HG03095 (cell line): Measurements from ENCODE around the gene CD99L2.

Experiments
- ATAC-seq: cut with Tn5 transposase; IDR thresholded peaks from one replicate; pipeline ENCODE4 v1.9.1; 2021; ENCODE audit warnings: moderate library complexity; ENCODE audit not compliant: unreplicated experiment

Gene CD99L2

GRCh38 chrX:150766351-150767044, 132.0 kb downstream of the CD99L2 start:
- ATAC-seq, result no peak

GRCh38 chrX:150765782-150766350, 132.6 kb downstream of the CD99L2 start:
- ATAC-seq, result no peak

- ATAC-seq, result no peak
Measured at GRCh38 chrX:150765237-150765636, 133.2 kb downstream of the CD99L2 start.

GRCh38 chrX:150763810-150764209, 134.7 kb downstream of the CD99L2 start:
- no peak for ATAC-seq

GRCh38 chrX:150763303-150763797, 135.1 kb downstream of the CD99L2 start:
- no peak for ATAC-seq

GRCh38 chrX:150762258-150763165, 136.0 kb downstream of the CD99L2 start:
- no peak for ATAC-seq

- no peak for ATAC-seq
Measured at GRCh38 chrX:150761819-150762216, 136.7 kb downstream of the CD99L2 start.

- no peak for ATAC-seq
Measured at GRCh38 chrX:150761176-150761818, 137.2 kb downstream of the CD99L2 start.

GRCh38 chrX:150759568-150760416, 138.7 kb downstream of the CD99L2 start:
- no peak for ATAC-seq

- no peak for ATAC-seq
Measured at GRCh38 chrX:150757371-150757770, 141.1 kb downstream of the CD99L2 start.

GRCh38 chrX:150753968-150754367, 144.5 kb downstream of the CD99L2 start:
- ATAC-seq, result no peak

- no peak for ATAC-seq
Measured at GRCh38 chrX:150753357-150753756, 145.1 kb downstream of the CD99L2 start.

GRCh38 chrX:150752124-150752523, 146.3 kb downstream of the CD99L2 start:
- no peak for ATAC-seq

- ATAC-seq, result no peak
Measured at GRCh38 chrX:150736475-150736874, 162.0 kb downstream of the CD99L2 start.

- ATAC-seq, result no peak
Measured at GRCh38 chrX:150731795-150732194, 166.7 kb downstream of the CD99L2 start.

- no peak for ATAC-seq
Measured at GRCh38 chrX:150730719-150731118, 167.7 kb downstream of the CD99L2 start.

- no peak for ATAC-seq
Measured at GRCh38 chrX:150729956-150730355, 168.5 kb downstream of the CD99L2 start.

GRCh38 chrX:150719621-150720020, 178.8 kb downstream of the CD99L2 start:
- ATAC-seq, result no peak
